Gastroesophageal sphincter (tissue), 4 donors: Measurements from ENCODE around the gene CCL22. TPM values are rescaled to one million over a fixed set of nuclear protein-coding genes. Genes with fewer than 3 reads are reported as not detected.

ENCODE experiments used
- ATAC-seq: fragments of 150-250 bp; one replicate; pipeline ENCODE4 v1.9.1; 2016; ENCODE audit warnings: mild to moderate bottlenecking, moderate library complexity
- H3K27ac ChIP-seq, 4 donors: fragments of 200-600 bp; sonication (generic) in 3 of 4; 1 replicate in 3 of 4; 2 replicates in 1 of 4; pipeline ENCODE4 v1.5.1; 2016 to 2019
- H3K27me3 ChIP-seq: fragments of 200-600 bp; sonication (generic); one replicate; pipeline ENCODE4 v1.5.1; 2019
- H3K36me3 ChIP-seq, 2 donors: fragments of 200-600 bp; sonication (generic); one replicate each; pipeline ENCODE4 v1.5.1; 2019; ENCODE audit warnings: control low read depth in 1 of 2
- H3K4me1 ChIP-seq, 3 donors: fragments of 200-600 bp; sonication (generic); 1 replicate in 2 of 3; 2 replicates in 1 of 3; pipeline ENCODE4 v1.5.1; 2016 to 2019; ENCODE audit warnings: control low read depth in 2 of 3
- H3K4me3 ChIP-seq, 2 donors: fragments of 200-600 bp; sonication (generic); one replicate each; pipeline ENCODE4 v1.5.1; 2019; ENCODE audit warnings: mild to moderate bottlenecking in 1 of 2, moderate library complexity in 1 of 2
- H3K9me3 ChIP-seq, 3 donors: fragments of 200-600 bp; sonication (generic); one replicate each; pipeline ENCODE4 v1.5.1; 2017 to 2019; ENCODE audit warnings: control low read depth in 2 of 3
- CTCF ChIP-seq, 4 experiments: fragments of 200-600 bp in 2 of 4; fragments of 450-650 bp in 2 of 4; sonication (generic) in 1 of 4; IDR thresholded peaks; one replicate each; pipeline ENCODE4 v1.5.1; 2017 to 2019; ENCODE audit warnings: antibody characterized with exemption in 4 of 4, mild to moderate bottlenecking in 2 of 4, moderate library complexity in 2 of 4
- EP300 ChIP-seq: sonication (generic); formaldehyde crosslinking; IDR thresholded peaks from one replicate; pipeline ENCODE4 v1.6.1; 2017; ENCODE audit warnings: antibody characterized with exemption, mild to moderate bottlenecking
- POLR2A ChIP-seq, 2 donors: fragments of 450-650 bp; IDR thresholded peaks; one replicate each; pipeline ENCODE4 v1.6.1; 2017; ENCODE audit warnings: antibody characterized with exemption in 2 of 2, mild to moderate bottlenecking in 2 of 2, moderate library complexity in 1 of 2
- POLR2AphosphoS5 ChIP-seq: sonication (generic); formaldehyde crosslinking; IDR thresholded peaks from one replicate; pipeline ENCODE4 v1.6.1; 2017; ENCODE audit warnings: antibody characterized with exemption
- WGBS, 2 donors: methylation state at CpG; one replicate each; pipeline ENCODE4 v1.1.5; 2018; ENCODE audit warnings: low coverage in 1 of 2; 5-methylcytosine and 5-hydroxymethylcytosine counted together
- total RNA-seq, 4 donors: library from RNA; depleted of rRNA; stranded (reverse); fragments of >200 nt; gene quantifications; one replicate each; pipeline ENCODE4 v1.1.0, GENCODE V29; 2016

CCL22 gene
- total RNA-seq, 4 donors from 2014 or later = not detected

DNA sequence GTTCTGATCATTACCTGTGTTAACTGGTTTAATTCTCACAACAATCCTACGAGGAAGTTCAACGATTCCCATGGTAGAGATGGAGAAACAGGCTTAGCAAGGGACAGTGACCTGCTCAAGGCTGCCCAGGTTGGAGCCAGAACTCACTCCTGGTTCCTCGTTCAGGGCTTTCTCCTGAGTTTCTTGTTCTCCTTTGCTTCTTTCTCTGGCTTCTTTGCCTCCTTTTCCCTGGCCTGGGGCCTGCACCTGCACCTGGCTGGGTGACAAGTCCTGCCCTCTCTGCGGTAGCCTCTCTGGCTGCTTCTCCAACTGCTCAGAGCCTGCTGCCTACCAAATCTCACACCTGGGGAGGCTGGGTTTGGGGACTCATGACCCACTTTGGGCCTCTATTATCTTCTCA lies 2.8 kb downstream of the CCL22 start:
- Histone ChIP-seq H3K36me3 (no peaks in the 10 kb centered on the region), H3K9me3 (no peaks in the 10 kb centered on the region), H3K4me1 (no peaks in the 10 kb centered on the region), H3K27me3 (no peaks in the 10 kb centered on the region), H3K4me3 (no peak overlapping the region), H3K27ac (no peak overlapping the region)
- TF ChIP-seq POLR2A (IDR thresholded peaks at IDR 0.05) (no peak), POLR2AphosphoS5 (no peak), EP300 (no peak), CTCF (IDR thresholded peaks at IDR 0.05) (no peak)
- ATAC-seq = no peak
- WGBS, 2 donors = 68 to 80% methylated on average over 3 to 4 of the region's 4 CpGs

GRCh38 chr16:57364143-57364542 lies 5.6 kb downstream of the CCL22 start:
- ATAC-seq = no peak
- Histone ChIP-seq H3K4me3 (no peak overlapping the region), H3K27me3 (no peaks in the 10 kb centered on the region), H3K9me3 (no peaks in the 10 kb centered on the region), H3K27ac (no peak overlapping the region), H3K36me3 (no peaks in the 10 kb centered on the region), H3K4me1 (no peaks in the 10 kb centered on the region)
- 82 to 93% methylated on average over 2 of the region's 3 CpGs for WGBS, 2 donors
- TF ChIP-seq POLR2AphosphoS5 = no peak
- no peak for TF ChIP-seq CTCF (IDR thresholded peaks at IDR 0.05)
- TF ChIP-seq EP300 = no peak
- no peak for TF ChIP-seq POLR2A (IDR thresholded peaks at IDR 0.05)

DNA sequence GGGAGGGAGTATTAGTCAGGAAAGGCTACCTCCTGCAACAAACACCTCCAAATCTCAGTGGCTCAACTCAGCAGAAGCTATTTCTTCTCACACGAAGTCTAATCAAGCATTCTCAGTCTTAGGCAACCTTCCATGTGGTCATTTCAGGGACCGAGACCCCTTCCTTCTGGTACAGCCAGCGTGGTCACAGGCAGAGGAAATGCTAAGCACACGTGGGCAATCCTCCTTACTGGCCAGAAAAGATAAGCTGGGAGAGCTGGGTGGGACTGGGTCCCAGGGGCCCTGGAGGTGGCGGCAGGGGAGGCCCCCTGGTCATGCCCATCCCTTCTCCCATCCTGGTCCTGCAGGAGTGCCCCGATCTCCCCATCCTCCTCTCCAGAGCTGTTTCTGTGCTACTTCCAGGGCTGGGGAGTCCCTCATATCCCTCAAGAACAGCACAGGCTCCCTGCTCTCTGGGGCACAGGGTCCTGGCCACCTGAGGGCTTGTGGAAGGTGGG lies 8.0 kb downstream of the CCL22 start:
- Histone ChIP-seq H3K4me3 (no peak overlapping the region), H3K27ac (no peak overlapping the region), H3K9me3 (no peaks in the 10 kb centered on the region), H3K27me3 (no peaks in the 10 kb centered on the region), H3K4me1 (peaks cover 0 to 7% (median 0%) of the 10 kb centered on the region in 3 donors), H3K36me3 (no peaks in the 10 kb centered on the region)
- no peak for TF ChIP-seq POLR2A (IDR thresholded peaks at IDR 0.05)
- no peak for TF ChIP-seq POLR2AphosphoS5
- TF ChIP-seq EP300 = no peak
- no CpG with 5 or more reads among the region's 6 CpGs for WGBS, 2 donors
- no peak for ATAC-seq

- TF ChIP-seq EP300 (no peak), POLR2A (IDR thresholded peaks at IDR 0.05) (no peak), POLR2AphosphoS5 (no peak), CTCF (IDR thresholded peaks at IDR 0.05) (no peak)
- WGBS, 2 donors = 67 to 69% methylated on average over 5 to 7 of the region's 7 CpGs
- Histone ChIP-seq H3K9me3 (no peaks in the 10 kb centered on the region), H3K27me3 (no peaks in the 10 kb centered on the region), H3K4me3 (no peak overlapping the region), H3K36me3 (no peaks in the 10 kb centered on the region), H3K4me1 (peaks cover 0 to 13% (median 5%) of the 10 kb centered on the region in 3 donors), H3K27ac (no peak overlapping the region)
- ATAC-seq = no peak
Observed at GRCh38 chr16:57367116-57367752, 8.7 kb downstream of the CCL22 start.

- H3K9me3 ChIP-seq = no peaks in the 10 kb centered on the region
- peak overlapping the region; percentile 61 to 73 for H3K4me3 ChIP-seq
- no peak for ATAC-seq
- no peak for TF ChIP-seq EP300
- TF ChIP-seq CTCF (IDR thresholded peaks at IDR 0.05) = no peak
- TF ChIP-seq POLR2A (IDR thresholded peaks at IDR 0.05) = no peak
- no peak for TF ChIP-seq POLR2AphosphoS5
- WGBS, 2 donors = 93 to 100% methylated on average over 1 to 2 of the region's 15 CpGs
- no peaks in the 10 kb centered on the region for H3K36me3 ChIP-seq
- no peaks in the 10 kb centered on the region for H3K27me3 ChIP-seq
- H3K27ac ChIP-seq = peak overlapping the region; percentile 88 to 97 (median 96)
- H3K4me1 ChIP-seq = peaks cover 0 to 57% (median 5%) of the 10 kb centered on the region in 3 donors
Observed at GRCh38 chr16:57371494-57372371, 13.2 kb downstream of the CCL22 start.
